Effector CD8-positive, alpha-beta T cell (primary cell): ENCODE data around the gene GPR61.

ENCODE experiments used
- DNase-seq: peaks from one replicate; lab custom pipeline; 2025; lab: John Stamatoyannopoulos, UW

The GPR61 gene

GRCh38 chr1:109535971-109536491 is 3.6 kb upstream of the GPR61 start:
- no peak for DNase-seq

GRCh38 chr1:109537450-109538178 is 2.1 kb upstream of the GPR61 start:
- DNase-seq = no peak

- no peak for DNase-seq
These were observed 681 bp upstream of the GPR61 start for GRCh38 chr1:109538827-109539555.

GRCh38 chr1:109541102-109541501 is 1.4 kb downstream of the GPR61 start:
- DNase-seq = no peak

DNA sequence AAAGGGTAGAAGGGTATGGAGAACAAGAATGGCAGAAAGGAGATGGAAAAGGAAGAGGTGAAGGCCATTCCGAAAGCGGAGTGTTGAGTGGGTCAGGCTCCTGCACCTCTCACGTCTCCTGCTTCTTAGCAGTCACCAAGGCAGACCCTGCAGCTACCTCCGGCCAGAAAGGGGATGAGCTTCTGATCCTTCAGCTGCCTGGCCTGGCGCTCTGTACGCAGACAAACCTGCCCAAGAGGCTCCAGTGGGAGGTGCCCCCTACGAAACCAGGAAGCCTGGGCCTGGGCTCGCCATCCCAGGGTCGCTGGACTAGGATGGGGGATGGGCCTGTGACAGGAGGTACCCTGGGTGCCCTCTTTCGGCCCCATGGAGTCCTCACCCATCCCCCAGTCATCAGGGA is 3.0 kb downstream of the GPR61 start:
- no peak for DNase-seq

GRCh38 chr1:109543283-109543987 is 3.8 kb downstream of the GPR61 start:
- no peak for DNase-seq

- no peak for DNase-seq
These were observed 4.5 kb downstream of the GPR61 start for GRCh38 chr1:109543988-109544735.

DNA sequence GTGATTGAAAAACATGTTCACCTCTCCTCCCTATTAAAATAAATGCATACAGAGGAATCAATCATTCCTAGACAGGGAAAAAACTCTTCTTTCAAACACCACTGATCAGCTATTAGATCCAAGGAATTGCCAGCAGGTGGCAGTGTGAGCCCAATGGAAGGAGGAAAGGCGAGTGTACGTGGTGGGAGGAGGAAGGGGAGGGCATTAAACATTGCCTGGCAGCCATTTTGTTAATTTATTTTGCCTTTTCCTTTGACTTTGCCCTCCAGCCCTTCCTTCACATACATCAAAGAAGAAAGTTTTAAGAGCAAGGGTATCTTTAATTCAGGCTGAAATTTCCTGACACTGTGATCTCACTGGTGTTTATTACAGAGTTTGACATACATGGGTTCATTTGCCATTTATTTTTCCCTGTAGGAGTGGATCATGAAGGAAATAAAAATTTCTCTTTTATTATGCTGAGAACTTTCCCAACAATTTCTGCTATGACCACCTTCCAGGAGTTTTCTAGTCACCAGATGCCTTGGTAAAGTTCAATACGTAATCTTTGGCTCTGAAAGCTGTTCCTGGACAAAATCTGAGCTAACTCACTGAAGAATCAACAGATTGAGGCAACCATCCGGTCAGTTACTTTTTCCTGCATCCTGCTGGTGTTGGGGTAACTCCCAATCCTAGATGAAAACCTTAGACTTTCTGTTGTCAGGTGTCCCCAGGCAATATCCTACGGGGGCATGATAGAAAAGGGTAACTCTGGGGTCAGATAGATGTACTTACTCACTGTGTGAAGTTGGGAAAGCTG is 6.8 kb downstream of the GPR61 start:
- peak; percentile 86 for DNase-seq

DNA sequence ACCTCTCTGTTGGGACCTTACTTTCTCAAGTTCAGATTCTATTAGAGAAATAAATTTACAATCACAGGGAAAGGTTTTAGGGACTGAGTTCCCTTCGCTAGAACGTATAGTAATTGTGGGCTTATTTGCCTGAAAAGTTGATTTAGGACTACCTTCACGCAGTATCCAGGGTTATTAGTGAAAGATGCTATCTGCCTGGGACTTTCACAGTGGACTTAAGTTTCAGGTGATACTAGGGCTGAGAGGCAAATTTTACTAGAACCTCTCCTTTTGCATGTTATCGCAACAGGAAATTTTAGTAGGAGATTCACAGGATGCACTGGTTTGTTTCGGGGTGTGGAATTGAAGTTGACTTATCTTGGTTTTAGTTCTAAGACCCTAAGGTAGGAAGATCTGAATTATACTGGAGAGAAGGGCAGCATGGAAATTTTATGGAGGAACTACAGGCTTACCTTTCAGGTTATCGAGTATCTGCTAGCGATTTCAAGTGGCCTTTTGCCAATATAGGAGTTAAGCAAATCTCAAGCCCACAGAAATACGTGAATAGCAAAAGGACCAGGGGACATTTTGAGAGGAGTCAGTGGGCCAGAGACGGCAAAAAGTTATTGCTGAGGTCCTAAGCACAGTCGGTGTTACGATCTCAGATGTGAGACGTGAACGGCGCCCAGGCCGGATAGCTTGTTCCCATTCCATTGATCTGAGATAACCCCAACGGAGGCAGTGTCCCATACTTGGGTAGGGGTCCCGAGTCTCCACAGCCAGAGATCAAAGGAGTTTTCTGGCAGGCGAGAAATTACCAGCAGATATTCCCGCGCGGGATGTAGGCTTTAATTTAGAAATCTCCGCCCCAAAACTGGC is 8.0 kb downstream of the GPR61 start:
- no peak for DNase-seq

- peak; percentile 91 for DNase-seq
These were observed 8.9 kb downstream of the GPR61 start, which contains the start of gene GNAI3 for GRCh38 chr1:109548321-109549267. GNAI3 (plus strand) TSS chr1:109548615; CDS start chr1:109548721, 106 bp downstream.

- no peak for DNase-seq
These were observed 16.9 kb downstream of the GPR61 start for GRCh38 chr1:109556563-109556962.

DNA sequence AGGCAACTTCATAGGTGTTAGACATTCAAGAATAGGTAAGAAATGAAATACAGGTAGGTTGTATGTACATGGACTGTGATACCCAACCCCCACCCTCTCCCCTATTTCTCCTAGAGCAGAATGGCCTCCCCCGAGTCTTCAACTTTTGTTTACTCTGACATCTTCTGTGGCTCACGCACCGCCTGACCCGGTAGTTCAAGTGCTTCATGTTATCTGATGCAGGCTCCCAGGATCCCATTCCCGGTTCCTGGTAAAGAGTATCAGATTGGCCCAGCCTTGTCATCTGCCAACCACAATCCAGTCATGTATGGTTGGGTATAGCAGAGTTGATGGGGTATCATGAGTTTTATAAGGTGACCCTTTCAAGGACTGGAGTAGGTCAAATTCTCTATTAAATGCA is 17.8 kb downstream of the GPR61 start:
- DNase-seq = no peak

DNA sequence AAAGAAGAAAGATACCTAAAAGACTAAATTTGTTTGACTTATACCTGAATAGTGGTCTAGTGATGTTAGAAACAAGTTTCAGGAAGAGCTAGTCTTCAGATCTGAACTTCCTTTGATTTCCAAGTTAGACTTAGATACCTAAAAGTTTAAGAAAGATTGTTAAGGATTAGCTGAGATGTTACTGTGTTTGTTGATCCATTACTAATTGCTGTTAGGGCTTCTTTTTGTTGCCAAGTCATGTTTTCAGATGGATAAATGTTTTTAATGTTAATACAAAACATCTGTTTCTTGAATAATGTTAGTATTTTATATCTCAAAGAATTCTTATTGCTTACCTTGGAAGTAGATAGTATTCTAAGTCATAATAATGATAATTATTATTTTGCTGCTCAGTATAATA is 20.3 kb downstream of the GPR61 start:
- DNase-seq = no peak

DNA sequence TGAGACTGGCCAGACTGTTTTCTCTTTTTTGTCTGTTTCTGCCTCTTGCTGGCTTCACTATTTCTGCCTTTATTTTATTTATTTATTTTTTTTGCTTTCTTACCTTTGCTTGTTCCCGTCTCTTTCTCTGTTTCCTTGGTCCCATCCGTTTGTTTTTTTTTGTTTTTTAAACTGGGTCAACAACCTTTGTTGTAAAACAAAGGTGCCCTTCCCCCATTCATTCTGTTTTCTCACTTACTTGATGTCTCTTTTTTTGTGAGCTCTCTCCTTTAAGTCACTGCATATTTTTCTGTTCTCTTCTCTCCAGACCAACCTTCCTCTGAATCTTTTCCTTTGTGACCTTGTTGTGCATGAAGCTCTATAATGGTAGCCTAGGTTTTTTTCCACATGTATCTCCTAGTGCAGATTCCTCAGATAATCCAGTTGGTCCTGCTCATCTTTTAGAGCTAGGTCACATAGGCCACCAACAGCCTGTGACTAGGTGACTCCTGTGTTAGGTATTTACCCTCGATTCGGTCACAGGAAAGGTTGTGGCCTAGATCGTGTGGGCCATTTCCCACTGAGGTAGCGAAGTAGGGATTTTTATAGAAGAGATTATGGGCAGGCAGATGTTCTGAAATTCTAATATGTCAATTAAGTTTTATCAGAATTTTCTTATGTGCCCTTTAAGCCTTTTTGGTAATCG is 24.7 kb downstream of the GPR61 start:
- DNase-seq = no peak

- no peak for DNase-seq
These were observed 25.6 kb downstream of the GPR61 start for GRCh38 chr1:109565241-109565640.

- DNase-seq = no peak
These were observed 27.3 kb downstream of the GPR61 start for GRCh38 chr1:109566982-109567381.

GRCh38 chr1:109567877-109568672 is 28.4 kb downstream of the GPR61 start:
- no peak for DNase-seq
